Fibroblast of the aortic adventitia (primary cell): Measurements from ENCODE around the gene NRDC. TPM values are rescaled to one million over a fixed set of nuclear protein-coding genes. Genes with fewer than 3 reads are reported as not detected.
"Not testable (repeated sequence)": the region's sequence is repeated elsewhere in the genome, so short reads cannot be mapped to it uniquely, and the experiment has no call there.

Experiments used
- DNase-seq: peaks from one replicate; pipeline ENCODE4 v3.0.0-alpha.2; 2010; ENCODE audit warnings: low read depth
- H3K4me3 ChIP-seq: 2 replicates; pipeline ENCODE4 v1.5.1; 2011; ENCODE audit warnings: low read depth, mild to moderate bottlenecking, control low read depth, low read length, moderate library complexity
- CTCF ChIP-seq: IDR thresholded peaks from 2 replicates; pipeline ENCODE4 v1.5.1; 2011; ENCODE audit warnings: mild to moderate bottlenecking, low read length, control low read depth, inconsistent platforms; ENCODE audit not compliant: insufficient read depth
- total RNA-seq: library from RNA; depleted of rRNA; stranded (reverse); fragments of >200 nt; gene quantifications from 2 replicates; pipeline ENCODE4 v1.2.3, GENCODE V29; 2012; ENCODE audit warnings: low replicate concordance

The NRDC gene
- total RNA-seq, 1 donor, result 73.8 TPM

- DNase-seq, result peak; percentile 94
- no peak for TF ChIP-seq CTCF
- H3K4me3 ChIP-seq, result no peak overlapping the region
Observed at GRCh38 chr1:51897699-51898031, 19.1 kb upstream of the NRDC start.

- not testable (repeated sequence) for DNase-seq, H3K4me3 ChIP-seq
Observed at GRCh38 chr1:51894748-51895147, 16.2 kb upstream of the NRDC start.

- H3K4me3 ChIP-seq, result peak overlapping the region; percentile 99
- no peak for TF ChIP-seq CTCF
- DNase-seq, result no peak
Observed at GRCh38 chr1:51878308-51878615, 265 bp downstream of the NRDC start.

- H3K4me3 ChIP-seq, result peak overlapping the region; percentile 99
- no peak for TF ChIP-seq CTCF
- peak; percentile 46 for DNase-seq
Observed at GRCh38 chr1:51877434-51878307, 856 bp downstream of the NRDC start.

GRCh38 chr1:51875836-51876235 is 2.7 kb downstream of the NRDC start:
- no peak for TF ChIP-seq CTCF
- no peak overlapping the region for H3K4me3 ChIP-seq
- DNase-seq, result no peak

GRCh38 chr1:51875291-51875772 is 3.2 kb downstream of the NRDC start:
- TF ChIP-seq CTCF, result no peak
- no peak for DNase-seq
- no peak overlapping the region for H3K4me3 ChIP-seq

- DNase-seq, H3K4me3 ChIP-seq: not testable (repeated sequence)
Observed at GRCh38 chr1:51873270-51873669, 5.3 kb downstream of the NRDC start.

- DNase-seq, result no peak
- no peak overlapping the region for H3K4me3 ChIP-seq
- TF ChIP-seq CTCF, result no peak
Observed at GRCh38 chr1:51871351-51871975, 7.1 kb downstream of the NRDC start.
